Epithelial cell of proximal tubule (primary cell): Measurements from ENCODE around the gene QRFPR. TPM values are rescaled to one million over a fixed set of nuclear protein-coding genes. Genes with fewer than 3 reads are reported as not detected.
"Not testable (repeated sequence)": the region's sequence is repeated elsewhere in the genome, so short reads cannot be mapped to it uniquely, and the experiment has no call there.

ENCODE experiments used
- DNase-seq: peaks from one replicate; pipeline ENCODE4 v3.0.0-alpha.2; 2011; ENCODE audit warnings: low read depth
- H3K4me3 ChIP-seq: 2 replicates; pipeline ENCODE4 v1.5.1; 2011; ENCODE audit warnings: low read depth, mild to moderate bottlenecking, low read length
- total RNA-seq: library from RNA; depleted of rRNA; stranded (reverse); fragments of >200 nt; gene quantifications from 2 replicates; pipeline ENCODE4 v1.2.3, GENCODE V29; 2015
- TF ChIP-seq, protein P1 (sequence below): conservative IDR thresholded peaks from 2 replicates; pipeline ENCODE4 v1.5.1; 2012; ENCODE audit warnings: low read depth, mild to moderate bottlenecking, low read length

QRFPR gene
- total RNA-seq, 1 donor from 2014 or later: not detected

DNA sequence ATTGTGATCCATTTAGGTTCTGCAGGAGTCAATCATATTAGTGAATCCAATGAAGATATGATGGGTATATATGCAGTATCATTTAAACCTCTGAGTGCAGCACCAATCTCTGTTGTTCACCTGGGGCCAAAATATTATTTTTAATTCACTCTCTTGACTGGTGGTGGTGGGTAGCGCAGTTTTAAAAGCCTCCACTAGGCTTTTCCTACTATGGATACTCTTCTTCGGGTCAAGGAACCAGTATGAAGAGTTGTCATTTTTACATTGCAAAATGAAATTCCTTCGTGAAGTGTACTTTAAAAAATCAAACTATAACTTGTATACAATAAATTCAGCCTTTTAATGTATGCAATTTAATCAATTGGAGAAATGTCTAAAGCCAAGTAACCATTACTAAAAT lies 56.5 kb downstream of the QRFPR start:
- H3K4me3 ChIP-seq: no peak overlapping the region
- DNase-seq: no peak
- TF ChIP-seq, protein P1, sequence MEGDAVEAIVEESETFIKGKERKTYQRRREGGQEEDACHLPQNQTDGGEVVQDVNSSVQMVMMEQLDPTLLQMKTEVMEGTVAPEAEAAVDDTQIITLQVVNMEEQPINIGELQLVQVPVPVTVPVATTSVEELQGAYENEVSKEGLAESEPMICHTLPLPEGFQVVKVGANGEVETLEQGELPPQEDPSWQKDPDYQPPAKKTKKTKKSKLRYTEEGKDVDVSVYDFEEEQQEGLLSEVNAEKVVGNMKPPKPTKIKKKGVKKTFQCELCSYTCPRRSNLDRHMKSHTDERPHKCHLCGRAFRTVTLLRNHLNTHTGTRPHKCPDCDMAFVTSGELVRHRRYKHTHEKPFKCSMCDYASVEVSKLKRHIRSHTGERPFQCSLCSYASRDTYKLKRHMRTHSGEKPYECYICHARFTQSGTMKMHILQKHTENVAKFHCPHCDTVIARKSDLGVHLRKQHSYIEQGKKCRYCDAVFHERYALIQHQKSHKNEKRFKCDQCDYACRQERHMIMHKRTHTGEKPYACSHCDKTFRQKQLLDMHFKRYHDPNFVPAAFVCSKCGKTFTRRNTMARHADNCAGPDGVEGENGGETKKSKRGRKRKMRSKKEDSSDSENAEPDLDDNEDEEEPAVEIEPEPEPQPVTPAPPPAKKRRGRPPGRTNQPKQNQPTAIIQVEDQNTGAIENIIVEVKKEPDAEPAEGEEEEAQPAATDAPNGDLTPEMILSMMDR: peak; percentile 26

DNA sequence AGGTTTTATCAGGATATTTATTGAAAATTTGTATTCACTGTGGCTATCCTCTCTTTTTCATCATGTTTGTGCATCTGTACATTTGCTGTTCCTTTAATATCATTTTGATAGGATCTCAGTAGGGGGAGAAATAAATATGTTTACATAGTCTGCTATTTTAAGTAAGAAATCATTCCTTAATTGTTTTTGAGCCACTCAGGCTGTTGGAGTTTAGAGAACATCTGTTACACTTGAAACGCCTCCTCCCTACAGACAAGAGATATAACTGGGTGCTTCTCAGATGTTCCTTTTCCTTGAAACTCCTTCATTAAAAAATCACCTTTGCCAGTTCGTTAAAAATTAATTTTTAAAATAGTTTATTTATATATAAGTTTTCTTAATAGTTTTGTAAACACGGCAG lies 59.4 kb downstream of the QRFPR start:
- DNase-seq: no peak
- TF ChIP-seq, protein P1: no peak
- no peak overlapping the region for H3K4me3 ChIP-seq

DNA sequence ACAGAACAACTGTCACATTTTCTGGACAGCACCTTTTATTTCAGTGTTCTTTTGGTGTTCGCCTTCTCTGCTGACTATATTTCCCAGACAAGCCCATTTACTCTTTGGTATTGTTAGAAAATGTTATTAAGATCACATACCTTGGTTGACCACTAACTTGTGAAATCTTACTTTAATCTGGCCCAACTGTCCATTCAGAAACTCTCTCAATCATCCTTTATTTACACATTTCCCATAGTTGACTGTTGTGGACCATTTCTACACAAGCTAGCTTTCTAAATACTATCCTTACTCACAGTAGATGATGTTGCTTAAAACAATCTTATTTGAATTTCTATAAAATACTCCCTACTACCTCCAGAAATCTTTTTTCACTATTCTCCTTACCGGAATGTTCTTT lies 64.7 kb downstream of the QRFPR start:
- TF ChIP-seq, protein P1: no peak
- H3K4me3 ChIP-seq: no peak overlapping the region
- DNase-seq: no peak

DNA sequence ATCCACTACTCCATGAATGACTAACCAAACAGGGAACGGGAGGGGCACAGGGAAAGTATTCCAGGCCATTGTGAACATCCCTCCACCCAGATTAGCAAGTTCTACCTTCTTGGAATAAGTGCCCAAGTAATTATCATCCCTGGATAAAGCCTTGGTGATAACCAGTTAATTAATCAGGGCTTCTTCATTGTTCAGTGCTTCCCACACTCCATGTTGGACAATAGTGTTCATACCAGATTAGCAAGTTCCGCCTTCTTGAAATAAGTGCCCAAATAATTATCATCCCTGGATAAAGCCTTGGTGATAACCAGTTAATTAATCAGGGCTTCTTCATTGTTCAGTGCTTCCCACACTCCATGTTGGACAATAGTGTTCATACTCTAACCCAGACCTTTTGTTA lies 67.4 kb downstream of the QRFPR start:
- not testable (repeated sequence) for H3K4me3 ChIP-seq, DNase-seq

DNA sequence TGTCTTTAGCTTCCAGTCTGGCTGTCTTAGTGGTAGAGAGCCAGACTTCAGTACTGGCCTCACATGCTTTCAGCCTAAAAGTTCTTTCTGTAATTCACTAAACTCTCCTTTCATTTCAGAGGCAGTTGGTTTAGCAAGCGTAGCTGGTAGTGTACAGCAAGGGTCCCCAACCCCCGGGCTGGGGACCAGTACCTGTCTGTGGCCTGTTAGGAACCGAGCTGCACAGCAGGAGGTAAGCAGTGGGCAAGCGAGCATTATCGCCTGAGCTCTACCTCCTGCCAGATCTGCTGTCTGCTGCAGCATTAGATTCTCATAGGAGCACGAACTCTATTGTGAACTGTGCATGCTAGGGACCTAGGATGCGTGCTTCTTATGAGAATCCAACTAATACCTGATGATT lies 72.0 kb downstream of the QRFPR start:
- TF ChIP-seq, protein P1: no peak
- no peak overlapping the region for H3K4me3 ChIP-seq
- no peak for DNase-seq

DNA sequence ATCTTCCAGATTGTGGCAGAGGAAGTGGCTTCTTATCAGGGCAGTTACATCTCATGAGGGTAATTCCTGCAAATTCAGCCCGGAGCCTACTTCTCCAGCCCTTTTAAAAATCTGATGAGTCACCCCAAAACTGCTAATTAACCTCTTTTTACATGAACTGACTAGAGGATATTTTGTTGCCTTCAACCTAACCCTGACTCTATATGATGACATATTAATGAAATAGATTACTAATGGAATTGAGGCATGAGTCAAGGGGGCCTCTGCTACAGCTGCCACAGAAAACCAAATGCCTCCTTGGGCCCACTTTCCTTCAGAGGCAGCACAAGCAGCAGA lies 72.5 kb downstream of the QRFPR start:
- H3K4me3 ChIP-seq: no peak overlapping the region
- TF ChIP-seq, protein P1: no peak
- DNase-seq: no peak

DNA sequence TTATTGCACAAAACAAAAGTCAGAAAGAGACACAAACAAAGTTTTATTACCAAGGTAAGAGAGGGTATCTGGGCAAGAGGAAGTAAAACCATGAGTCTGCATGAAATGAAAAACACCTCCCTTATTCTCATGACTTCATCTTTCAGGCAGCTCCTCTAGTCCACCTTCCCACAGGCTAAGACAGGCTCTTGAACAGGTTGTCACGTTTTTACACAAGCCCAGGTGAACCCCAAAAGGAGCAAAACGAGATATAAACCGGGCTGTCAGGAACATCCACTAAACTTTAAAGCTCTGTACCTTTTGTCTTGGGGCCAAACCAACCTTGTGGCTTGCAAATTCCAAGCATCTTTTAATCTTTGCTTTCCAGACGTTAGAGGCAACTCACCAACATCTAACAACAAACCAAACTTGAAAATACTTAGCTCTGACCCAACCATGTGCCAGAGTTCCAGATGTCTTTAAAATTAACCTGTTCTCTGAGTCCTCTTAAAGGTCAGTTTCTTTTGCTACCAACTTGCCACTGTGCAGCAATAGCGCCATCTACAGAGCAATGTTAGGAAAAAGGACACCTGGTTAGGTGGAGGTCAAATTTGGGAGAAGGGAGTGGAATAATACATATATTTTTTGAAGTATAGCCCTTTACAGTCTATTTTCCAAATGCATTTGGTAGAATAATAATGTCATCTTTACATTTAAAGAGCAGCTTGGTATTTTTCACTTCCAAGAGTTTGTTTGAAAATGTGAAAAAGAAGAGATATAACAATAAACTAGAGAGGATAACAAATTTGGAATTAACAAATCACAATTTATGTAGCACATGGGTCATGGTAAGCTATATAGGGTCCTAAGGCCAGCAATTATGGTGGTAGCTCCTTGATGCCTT lies 73.1 kb downstream of the QRFPR start:
- DNase-seq: peak; percentile 22
- TF ChIP-seq, protein P1: peak; percentile 97

More for the DNA sequence above, 73.1 kb downstream of the QRFPR start:
- no peak overlapping the region for H3K4me3 ChIP-seq
